OCI-LY1 (cell line): ENCODE measurements around the gene MTNR1B.

Experiments
- H2AFZ ChIP-seq: fragments of 200-600 bp; sonication (generic), shearing (Covaris generic); 2 replicates; pipeline ENCODE4 v1.6.0; 2014; ENCODE audit warnings: antibody characterized with exemption, mild to moderate bottlenecking, low read length
- H3F3A ChIP-seq: fragments of 200-600 bp; sonication (generic), shearing (Covaris generic); 2 replicates; pipeline ENCODE4 v1.6.0; 2014; ENCODE audit warnings: mild to moderate bottlenecking, antibody characterized with exemption, low read length, moderate library complexity; ENCODE audit not compliant: insufficient read depth
- H3K27ac ChIP-seq: fragments of 200-600 bp; sonication (generic); 2 replicates; pipeline ENCODE4 v1.5.1; 2014; ENCODE audit warnings: low read length, mixed run types, mild to moderate bottlenecking, low read depth; ENCODE audit not compliant: poor library complexity, severe bottlenecking
- H3K27me3 ChIP-seq: fragments of 200-600 bp; sonication (generic); 2 replicates; pipeline ENCODE4 v1.6.0; 2014; ENCODE audit warnings: antibody characterized with exemption, mild to moderate bottlenecking, low read length, moderate library complexity; ENCODE audit not compliant: insufficient read depth
- H3K36me3 ChIP-seq: fragments of 200-600 bp; sonication (generic); 2 replicates; pipeline ENCODE4 v1.6.1; 2014; ENCODE audit warnings: mild to moderate bottlenecking, antibody characterized with exemption, low read length, moderate library complexity, mixed read lengths; ENCODE audit not compliant: insufficient read depth
- H3K4me1 ChIP-seq: fragments of 200-600 bp; sonication (generic); 2 replicates; pipeline ENCODE4 v1.5.1; 2014; ENCODE audit warnings: mild to moderate bottlenecking, low read length, moderate library complexity; ENCODE audit not compliant: insufficient read depth, severe bottlenecking
- H3K4me2 ChIP-seq: fragments of 200-600 bp; sonication (generic), shearing (Covaris generic); 2 replicates; pipeline ENCODE4 v1.6.1; 2014; ENCODE audit warnings: low read length
- H3K4me3 ChIP-seq: fragments of 200-600 bp; sonication (generic); 2 replicates; pipeline ENCODE4 v1.5.1; 2014; ENCODE audit warnings: low read length, low read depth, mild to moderate bottlenecking, mixed read lengths; ENCODE audit not compliant: poor library complexity, severe bottlenecking
- H3K79me2 ChIP-seq: fragments of 200-600 bp; shearing (Covaris generic); 2 replicates; pipeline ENCODE4 v1.6.1; 2016; ENCODE audit warnings: mixed run types, low read length, mixed read lengths; ENCODE audit not compliant: insufficient read depth
- H3K9ac ChIP-seq: fragments of 200-600 bp; sonication (generic), shearing (Covaris generic); 2 replicates; pipeline ENCODE4 v1.6.1; 2014; ENCODE audit warnings: mild to moderate bottlenecking, low read length, mixed read lengths
- H3K9me2 ChIP-seq: fragments of 200-600 bp; sonication (generic), shearing (Covaris generic); 2 replicates; pipeline ENCODE4 v1.6.1; 2014; ENCODE audit warnings: low read depth, mild to moderate bottlenecking, low read length, mixed read lengths
- H3K9me3 ChIP-seq: fragments of 200-600 bp; shearing (Covaris generic); 2 replicates; pipeline ENCODE4 v1.6.1; 2014; ENCODE audit warnings: low read length, mixed read lengths
- H4K20me1 ChIP-seq: fragments of 200-600 bp; sonication (generic), shearing (Covaris generic); 2 replicates; pipeline ENCODE4 v1.6.0; 2016; ENCODE audit warnings: mild to moderate bottlenecking, low read length; ENCODE audit not compliant: insufficient read depth
- CTCF ChIP-seq: fragments of 200-600 bp; sonication (generic), shearing (Covaris generic); IDR thresholded peaks from 2 replicates; pipeline ENCODE4 v1.5.1; 2017; ENCODE audit warnings: mild to moderate bottlenecking, antibody characterized with exemption, low read length, moderate library complexity, mixed read lengths
- EZH2 ChIP-seq: fragments of 200-600 bp; sonication (generic), shearing (Covaris generic); IDR thresholded peaks from 2 replicates; pipeline ENCODE4 v1.8.0; 2017; ENCODE audit warnings: borderline replicate concordance, mixed run types, mild to moderate bottlenecking, antibody characterized with exemption, low read length, moderate library complexity, mixed read lengths

Gene MTNR1B

GRCh38 chr11:92986585-92986984 is 17.1 kb downstream of the MTNR1B start:
- no peaks in the 10 kb centered on the region for H3F3A ChIP-seq
- H3K9ac ChIP-seq = no peak overlapping the region
- H3K36me3 ChIP-seq = no peaks in the 10 kb centered on the region

GRCh38 chr11:92993004-92993403 is 23.6 kb downstream of the MTNR1B start:
- no peak for TF ChIP-seq EZH2
- no peak for TF ChIP-seq CTCF
- Histone ChIP-seq H2AFZ (no peak overlapping the region), H3K9me3 (no peaks in the 10 kb centered on the region), H4K20me1 (no peaks in the 10 kb centered on the region), H3K9ac (no peak overlapping the region), H3F3A (no peaks in the 10 kb centered on the region), H3K9me2 (no peaks in the 10 kb centered on the region), H3K79me2 (no peaks in the 10 kb centered on the region), H3K27ac (no peak overlapping the region), H3K27me3 (no peaks in the 10 kb centered on the region), H3K4me2 (no peak overlapping the region), H3K4me1 (no peaks in the 10 kb centered on the region), H3K36me3 (no peaks in the 10 kb centered on the region), H3K4me3 (no peak overlapping the region)

More at GRCh38 chr11:92986585-92986984, 17.1 kb downstream of the MTNR1B start:
- TF ChIP-seq EZH2 = no peak
- no peak for TF ChIP-seq CTCF
- Histone ChIP-seq H3K4me3 (no peak overlapping the region), H3K9me2 (no peaks in the 10 kb centered on the region), H3K27ac (no peak overlapping the region), H3K4me1 (no peaks in the 10 kb centered on the region), H2AFZ (no peak overlapping the region), H4K20me1 (no peaks in the 10 kb centered on the region), H3K4me2 (no peak overlapping the region), H3K79me2 (no peaks in the 10 kb centered on the region), H3K27me3 (no peaks in the 10 kb centered on the region), H3K9me3 (no peaks in the 10 kb centered on the region)

- no peaks in the 10 kb centered on the region for H3F3A ChIP-seq
- no peak for TF ChIP-seq EZH2
- TF ChIP-seq CTCF = no peak
- no peak overlapping the region for H2AFZ ChIP-seq
- H3K79me2 ChIP-seq = no peaks in the 10 kb centered on the region
- H3K36me3 ChIP-seq = no peaks in the 10 kb centered on the region
- no peak overlapping the region for H3K4me3 ChIP-seq
- H3K27me3 ChIP-seq = no peaks in the 10 kb centered on the region
- H3K9me2 ChIP-seq = no peaks in the 10 kb centered on the region
- H3K4me1 ChIP-seq = no peaks in the 10 kb centered on the region
- no peaks in the 10 kb centered on the region for H4K20me1 ChIP-seq
- no peaks in the 10 kb centered on the region for H3K9me3 ChIP-seq
- H3K4me2 ChIP-seq = no peak overlapping the region
- H3K9ac ChIP-seq = no peak overlapping the region
- H3K27ac ChIP-seq = no peak overlapping the region
Observed at GRCh38 chr11:93000511-93001476, 31.3 kb downstream of the MTNR1B start.
